Endothelial cell of umbilical vein (primary cell): ENCODE data around the gene ENC1.

Experiments used
- GATA2 ChIP-seq: IDR thresholded peaks from 2 replicates; pipeline ENCODE4 v1.7.0; 2011; ENCODE audit warnings: low read depth, mild to moderate bottlenecking, moderate library complexity, mixed read lengths, low read length; ENCODE audit not compliant: insufficient read length, insufficient read depth
- MAX ChIP-seq: IDR thresholded peaks from 2 replicates; pipeline ENCODE4 v1.6.1; 2011; ENCODE audit not compliant: insufficient read depth, insufficient read length
- POLR2A ChIP-seq: IDR thresholded peaks from 2 replicates; pipeline ENCODE4 v1.6.1; 2012; ENCODE audit warnings: low read depth, mild to moderate bottlenecking, control low read depth, low read length
- TF ChIP-seq, protein P1 (sequence below), 2 donors: IDR thresholded peaks; 1 replicate in 1 of 2; 2 replicates in 1 of 2; pipeline ENCODE4 v1.5.1; 2011; ENCODE audit warnings: low read length in 2 of 2, mild to moderate bottlenecking in 2 of 2, moderate library complexity in 2 of 2, control low read depth in 1 of 2, inconsistent platforms in 1 of 2, low read depth in 1 of 2; ENCODE audit not compliant: insufficient read depth in 1 of 2; ENCODE audit errors: extremely low read depth in 1 of 2

DNA sequence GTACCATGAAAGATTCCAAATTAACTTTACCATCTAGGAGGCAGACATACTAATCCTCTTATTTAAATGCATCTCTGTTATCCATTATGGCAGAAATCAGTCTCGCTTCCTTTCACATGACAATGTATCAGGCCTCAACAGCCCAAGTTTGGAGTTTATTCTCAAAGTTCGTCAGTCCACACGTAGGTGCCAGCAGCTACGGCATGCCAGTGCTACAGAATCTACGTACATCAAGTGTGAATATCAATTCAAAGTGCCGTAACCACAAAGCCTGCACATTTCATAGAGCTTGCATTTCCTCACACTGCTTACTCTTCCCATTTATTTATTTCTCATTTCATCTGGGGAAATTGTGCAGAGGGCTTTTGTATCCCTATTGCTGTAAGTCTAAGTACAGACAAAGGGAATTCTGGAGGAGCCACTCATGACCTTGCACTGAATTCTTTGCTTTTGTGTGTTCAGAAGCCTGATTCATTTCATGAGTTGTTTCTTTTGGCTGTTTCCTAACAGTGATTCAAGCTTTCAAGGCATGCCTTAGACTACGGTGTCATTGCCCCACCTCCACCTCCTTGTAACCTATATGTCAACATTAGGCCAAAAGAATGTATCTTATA, 10.0 kb downstream of the ENC1 start:
- TF ChIP-seq, protein P1, sequence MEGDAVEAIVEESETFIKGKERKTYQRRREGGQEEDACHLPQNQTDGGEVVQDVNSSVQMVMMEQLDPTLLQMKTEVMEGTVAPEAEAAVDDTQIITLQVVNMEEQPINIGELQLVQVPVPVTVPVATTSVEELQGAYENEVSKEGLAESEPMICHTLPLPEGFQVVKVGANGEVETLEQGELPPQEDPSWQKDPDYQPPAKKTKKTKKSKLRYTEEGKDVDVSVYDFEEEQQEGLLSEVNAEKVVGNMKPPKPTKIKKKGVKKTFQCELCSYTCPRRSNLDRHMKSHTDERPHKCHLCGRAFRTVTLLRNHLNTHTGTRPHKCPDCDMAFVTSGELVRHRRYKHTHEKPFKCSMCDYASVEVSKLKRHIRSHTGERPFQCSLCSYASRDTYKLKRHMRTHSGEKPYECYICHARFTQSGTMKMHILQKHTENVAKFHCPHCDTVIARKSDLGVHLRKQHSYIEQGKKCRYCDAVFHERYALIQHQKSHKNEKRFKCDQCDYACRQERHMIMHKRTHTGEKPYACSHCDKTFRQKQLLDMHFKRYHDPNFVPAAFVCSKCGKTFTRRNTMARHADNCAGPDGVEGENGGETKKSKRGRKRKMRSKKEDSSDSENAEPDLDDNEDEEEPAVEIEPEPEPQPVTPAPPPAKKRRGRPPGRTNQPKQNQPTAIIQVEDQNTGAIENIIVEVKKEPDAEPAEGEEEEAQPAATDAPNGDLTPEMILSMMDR (IDR thresholded peaks at IDR 0.05; ENCODE audit: extremely low read depth in 1 of 2, insufficient read depth in 1 of 2, low read depth in 1 of 2, low read length in 2 of 2) = no peak
- no peak for TF ChIP-seq POLR2A
- TF ChIP-seq MAX = no peak
- TF ChIP-seq GATA2 = peak; percentile 72
